Fibroblast of the aortic adventitia (primary cell): Measurements from ENCODE around the gene CYRIA. TPM values are rescaled to one million over a fixed set of nuclear protein-coding genes. Genes with fewer than 3 reads are reported as not detected.

Experiments used
- DNase-seq: peaks from one replicate; pipeline ENCODE4 v3.0.0-alpha.2; 2010; ENCODE audit warnings: low read depth
- H3K4me3 ChIP-seq: 2 replicates; pipeline ENCODE4 v1.5.1; 2011; ENCODE audit warnings: low read depth, mild to moderate bottlenecking, control low read depth, low read length, moderate library complexity
- CTCF ChIP-seq: IDR thresholded peaks from 2 replicates; pipeline ENCODE4 v1.5.1; 2011; ENCODE audit warnings: mild to moderate bottlenecking, low read length, control low read depth, inconsistent platforms; ENCODE audit not compliant: insufficient read depth
- total RNA-seq: library from RNA; depleted of rRNA; stranded (reverse); fragments of >200 nt; gene quantifications from 2 replicates; pipeline ENCODE4 v1.2.3, GENCODE V29; 2012; ENCODE audit warnings: low replicate concordance

Gene CYRIA
- total RNA-seq, 1 donor, result 0.54 TPM

GRCh38 chr2:16633621-16634430 is 31.8 kb downstream of the CYRIA start:
- TF ChIP-seq CTCF, result no peak
- no peak for DNase-seq
- H3K4me3 ChIP-seq, result no peak overlapping the region

- no peak for TF ChIP-seq CTCF
- no peak overlapping the region for H3K4me3 ChIP-seq
- no peak for DNase-seq
Measured at GRCh38 chr2:16632598-16632997, 33.0 kb downstream of the CYRIA start.

GRCh38 chr2:16630463-16630862 is 35.2 kb downstream of the CYRIA start:
- DNase-seq, result no peak
- TF ChIP-seq CTCF, result no peak
- no peak overlapping the region for H3K4me3 ChIP-seq

GRCh38 chr2:16629770-16630169 is 35.9 kb downstream of the CYRIA start:
- no peak for DNase-seq
- no peak for TF ChIP-seq CTCF
- H3K4me3 ChIP-seq, result no peak overlapping the region

- no peak for TF ChIP-seq CTCF
- no peak overlapping the region for H3K4me3 ChIP-seq
- no peak for DNase-seq
Measured at GRCh38 chr2:16629044-16629443, 36.6 kb downstream of the CYRIA start.

GRCh38 chr2:16628314-16628713 is 37.3 kb downstream of the CYRIA start:
- TF ChIP-seq CTCF, result no peak
- no peak for DNase-seq
- no peak overlapping the region for H3K4me3 ChIP-seq
